ENCODE results near the gene ZNF362. TPM values are rescaled to one million over a fixed set of nuclear protein-coding genes. Genes with fewer than 3 reads are reported as not detected.

Gene ZNF362
- total RNA-seq, 4 donors from 2014 or later: 8.2 to 16.6 (median 11.1) TPM

DNA sequence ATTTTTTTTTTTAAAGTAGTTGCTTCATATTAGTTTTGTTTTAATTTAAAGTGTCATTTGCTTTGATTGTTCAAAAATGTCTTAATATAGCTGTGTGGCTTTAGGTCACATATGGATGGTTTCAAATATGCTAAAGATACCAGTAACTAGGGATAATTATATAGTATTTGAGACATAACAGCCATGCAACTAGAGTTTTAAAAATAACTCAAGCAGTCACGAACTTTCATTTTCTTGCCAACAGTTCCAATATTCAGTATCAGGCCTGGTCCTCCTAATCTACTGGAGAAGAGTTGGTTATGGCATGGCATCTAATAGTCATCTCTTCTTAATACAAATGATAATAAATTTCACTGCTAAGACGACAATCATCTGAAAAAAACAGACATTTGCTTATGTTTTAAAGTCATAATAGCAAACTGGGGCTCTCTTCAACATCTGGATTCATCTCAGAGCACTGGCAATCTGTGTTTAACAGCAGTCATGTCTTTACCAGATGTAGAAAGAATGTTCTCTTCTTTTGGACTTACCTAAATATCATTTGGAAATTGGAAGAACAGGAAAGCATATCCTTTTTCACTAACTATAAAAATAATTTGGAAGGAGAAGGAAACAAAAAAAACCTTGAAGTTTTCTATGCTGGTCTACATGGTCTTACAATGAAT lies 88.7 kb downstream of the ZNF362 start:
- TF ChIP-seq, protein P1, sequence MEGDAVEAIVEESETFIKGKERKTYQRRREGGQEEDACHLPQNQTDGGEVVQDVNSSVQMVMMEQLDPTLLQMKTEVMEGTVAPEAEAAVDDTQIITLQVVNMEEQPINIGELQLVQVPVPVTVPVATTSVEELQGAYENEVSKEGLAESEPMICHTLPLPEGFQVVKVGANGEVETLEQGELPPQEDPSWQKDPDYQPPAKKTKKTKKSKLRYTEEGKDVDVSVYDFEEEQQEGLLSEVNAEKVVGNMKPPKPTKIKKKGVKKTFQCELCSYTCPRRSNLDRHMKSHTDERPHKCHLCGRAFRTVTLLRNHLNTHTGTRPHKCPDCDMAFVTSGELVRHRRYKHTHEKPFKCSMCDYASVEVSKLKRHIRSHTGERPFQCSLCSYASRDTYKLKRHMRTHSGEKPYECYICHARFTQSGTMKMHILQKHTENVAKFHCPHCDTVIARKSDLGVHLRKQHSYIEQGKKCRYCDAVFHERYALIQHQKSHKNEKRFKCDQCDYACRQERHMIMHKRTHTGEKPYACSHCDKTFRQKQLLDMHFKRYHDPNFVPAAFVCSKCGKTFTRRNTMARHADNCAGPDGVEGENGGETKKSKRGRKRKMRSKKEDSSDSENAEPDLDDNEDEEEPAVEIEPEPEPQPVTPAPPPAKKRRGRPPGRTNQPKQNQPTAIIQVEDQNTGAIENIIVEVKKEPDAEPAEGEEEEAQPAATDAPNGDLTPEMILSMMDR (IDR thresholded peaks at IDR 0.05; ENCODE audit: low read depth): no peak

DNA sequence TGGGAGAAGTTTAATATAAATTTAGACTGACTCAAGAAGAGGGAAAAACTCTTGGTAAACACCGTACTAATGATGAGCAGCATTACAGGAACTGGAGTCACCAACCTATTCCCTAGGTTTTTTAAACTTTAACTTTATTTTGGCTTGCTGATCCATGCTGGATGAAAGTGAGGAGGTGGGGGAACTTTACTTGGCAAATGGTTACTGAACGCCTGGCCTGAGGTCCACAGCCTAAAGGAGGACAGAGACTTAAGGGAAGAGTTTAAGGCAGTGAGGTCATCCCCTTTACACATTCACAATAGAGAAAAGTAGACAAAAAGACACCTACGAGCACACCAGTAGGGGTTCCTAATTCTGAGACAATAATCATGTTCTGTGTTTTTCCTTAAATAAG lies 90.2 kb downstream of the ZNF362 start:
- TF ChIP-seq, protein P1 (IDR thresholded peaks at IDR 0.05; ENCODE audit: low read depth): no peak

DNA sequence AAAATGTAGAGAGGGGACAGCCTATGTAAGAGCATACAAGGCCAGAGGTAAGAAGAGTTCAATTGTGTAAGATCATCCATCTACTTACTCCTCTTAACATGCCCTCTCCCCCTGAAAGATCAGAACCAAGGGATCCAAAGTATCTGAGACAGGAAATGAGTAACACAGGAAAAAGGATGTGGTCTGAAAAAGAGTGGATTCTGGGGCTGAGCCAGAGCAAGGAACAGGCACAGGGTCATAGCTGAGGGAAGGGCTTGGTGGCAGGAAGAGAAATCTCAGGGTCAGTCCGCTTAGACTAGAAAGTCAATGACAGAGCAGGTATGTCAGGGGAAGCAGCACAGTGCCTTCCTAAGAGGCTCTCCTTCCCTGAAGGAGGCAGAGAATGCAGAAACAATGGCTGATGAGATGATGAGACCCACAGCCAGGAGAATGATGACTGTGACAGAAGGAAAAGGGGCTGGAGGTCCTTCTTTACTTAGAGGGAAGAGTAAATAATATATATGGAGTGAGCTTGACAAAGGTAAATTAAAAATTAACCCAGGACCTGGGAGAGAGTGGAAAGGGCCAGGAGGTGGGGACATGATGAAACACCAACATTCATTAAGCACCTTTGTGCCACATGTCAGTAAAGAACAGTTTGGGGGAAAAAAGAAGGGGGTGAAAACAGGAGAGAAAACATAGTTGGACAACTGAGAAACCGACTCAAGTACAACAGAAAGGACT lies 90.8 kb downstream of the ZNF362 start:
- TF ChIP-seq, protein P1 (IDR thresholded peaks at IDR 0.05; ENCODE audit: low read depth): no peak

DNA sequence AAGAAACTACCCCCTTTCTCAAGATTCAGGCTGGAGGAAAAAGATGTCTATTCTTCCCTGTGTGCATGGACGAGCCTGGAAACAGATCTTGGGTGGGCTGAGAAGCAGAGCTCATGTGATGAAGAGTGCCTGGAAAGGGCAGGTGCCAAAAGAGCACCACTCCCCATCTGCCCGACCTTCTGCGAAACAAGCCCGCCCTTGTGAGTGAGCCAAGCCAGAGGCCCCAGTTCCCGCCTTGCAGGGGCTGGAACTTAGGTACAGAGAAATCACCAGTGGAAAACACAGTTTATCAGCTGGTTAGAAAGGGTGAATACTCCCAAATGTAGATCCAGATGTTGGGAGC lies 91.3 kb downstream of the ZNF362 start:
- TF ChIP-seq, protein P1 (IDR thresholded peaks at IDR 0.05; ENCODE audit: low read depth): no peak

DNA sequence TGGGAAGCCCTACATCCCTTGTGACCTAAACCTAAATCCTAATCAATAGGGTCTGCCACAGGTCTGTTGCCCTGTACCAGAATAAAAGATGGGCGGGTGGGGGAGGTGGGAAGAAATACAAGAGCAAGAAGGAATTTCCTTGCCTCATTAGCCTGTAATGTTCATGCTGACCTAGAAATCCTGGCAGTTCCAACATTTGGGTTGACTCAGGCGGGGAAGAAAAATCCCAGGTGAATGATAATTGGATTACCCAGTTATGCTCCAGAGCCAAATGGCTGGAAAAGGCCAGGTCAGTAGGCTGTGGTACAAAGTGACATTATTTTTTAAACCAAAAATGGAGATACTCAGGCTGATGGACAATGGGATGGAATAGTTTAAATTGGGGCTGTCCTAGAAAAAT lies 91.9 kb downstream of the ZNF362 start:
- TF ChIP-seq, protein P1 (IDR thresholded peaks at IDR 0.05; ENCODE audit: low read depth): no peak

DNA sequence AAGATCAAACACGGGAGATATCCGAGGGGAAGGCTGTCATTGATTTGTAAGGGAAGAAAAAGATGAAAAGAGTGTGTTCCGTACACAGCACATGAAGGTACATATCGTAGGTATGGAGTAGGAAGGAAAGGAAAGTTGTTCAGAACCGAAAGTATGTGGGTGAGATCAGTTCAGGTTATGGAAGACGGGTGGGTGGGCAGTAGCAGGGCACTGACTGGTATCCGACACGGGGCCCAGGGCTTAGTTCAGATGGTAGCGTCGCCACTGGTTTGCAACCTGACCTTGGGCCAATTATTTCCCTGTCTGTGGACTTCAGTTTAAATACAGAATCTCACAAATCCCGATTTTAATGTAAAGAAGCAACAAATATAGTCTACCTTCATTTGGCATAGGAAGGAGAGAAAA lies 92.4 kb downstream of the ZNF362 start:
- TF ChIP-seq, protein P1 (IDR thresholded peaks at IDR 0.05; ENCODE audit: low read depth): no peak

DNA sequence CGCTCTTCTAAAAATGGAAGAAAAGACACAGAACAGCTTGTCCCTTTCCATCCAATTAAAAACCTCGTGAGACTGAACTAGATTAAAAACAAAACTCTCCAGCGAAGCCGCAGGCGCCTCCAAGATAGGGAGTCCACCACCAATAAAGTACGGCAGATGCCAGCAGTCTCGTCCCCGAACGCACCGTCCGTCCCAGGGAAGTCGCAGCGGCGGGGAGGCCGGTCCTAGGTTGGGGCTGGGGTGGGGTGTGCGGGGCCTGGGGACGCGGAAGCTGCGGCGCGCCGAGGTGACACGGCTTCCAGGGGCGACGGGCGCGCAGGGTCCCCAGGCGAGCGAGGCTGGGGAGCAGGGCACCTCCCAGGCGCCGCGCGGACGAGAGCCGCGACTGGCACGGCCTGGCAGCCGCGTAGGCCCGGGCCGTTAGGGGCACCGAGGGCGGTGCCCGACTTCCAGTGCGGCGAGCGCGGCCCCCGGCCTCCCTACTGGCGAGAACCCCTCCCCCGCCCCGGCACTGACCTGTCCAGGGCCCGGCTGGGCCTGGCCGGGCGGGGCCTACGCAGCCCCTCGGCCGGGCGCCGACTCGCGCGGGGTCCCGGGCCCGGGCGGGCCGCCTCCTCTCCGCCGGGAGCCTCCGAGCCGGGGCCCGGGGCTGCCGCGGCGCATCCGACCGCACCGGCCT lies 92.9 kb downstream of the ZNF362 start:
- TF ChIP-seq, protein P1 (IDR thresholded peaks at IDR 0.05; ENCODE audit: low read depth): no peak

All from subcutaneous adipose tissue (tissue), 4 donors.